ENCODE results near the gene ZSCAN22. TPM values are rescaled to one million over a fixed set of nuclear protein-coding genes. Genes with fewer than 3 reads are reported as not detected.
"Not testable (repeated sequence)": the region's sequence is repeated elsewhere in the genome, so short reads cannot be mapped to it uniquely, and the experiment has no call there.

Gene ZSCAN22
- polyA plus RNA-seq, 1 donor, result 3.2 TPM

DNA sequence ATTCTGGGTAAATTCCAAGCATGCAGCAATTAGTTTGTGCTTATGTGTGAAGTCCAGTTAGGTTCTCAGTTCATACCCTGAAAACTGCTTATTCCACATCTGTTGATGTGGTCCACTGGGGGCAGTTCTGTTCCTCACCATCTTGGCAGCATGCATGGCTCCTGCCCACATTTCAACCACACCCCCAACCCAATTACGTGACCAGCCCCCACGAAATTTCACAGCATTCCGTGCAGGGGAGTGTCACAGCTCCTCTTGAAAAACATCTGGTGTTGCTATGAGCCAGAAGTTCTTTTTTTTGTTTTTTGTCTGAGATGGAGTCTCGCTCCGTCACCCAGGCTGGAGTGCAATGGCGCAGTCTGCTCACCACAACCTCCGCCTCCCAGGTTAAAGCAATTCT is 30.7 kb upstream of the ZSCAN22 start:
- Histone ChIP-seq H3K27ac (ENCODE audit: low read length) (no peak overlapping the region), H3K4me1 (ENCODE audit: control insufficient read depth, insufficient read depth, low read length) (no peaks in the 10 kb centered on the region), H3K9me3 (ENCODE audit: control insufficient read depth, low read depth, low read length) (peaks cover 33% of the 10 kb centered on the region), H3K27me3 (ENCODE audit: control insufficient read depth, insufficient read depth, low read length) (no peaks in the 10 kb centered on the region), H3K4me3 (ENCODE audit: low read length) (no peak overlapping the region), H3K36me3 (ENCODE audit: control insufficient read depth, insufficient read depth, low read length) (peaks cover 72% of the 10 kb centered on the region)
- no CpG with 5 or more reads among the region's 7 CpGs for WGBS (ENCODE audit: insufficient coverage, low lambda C conversion rate)
- DNase-seq, result no peak

DNA sequence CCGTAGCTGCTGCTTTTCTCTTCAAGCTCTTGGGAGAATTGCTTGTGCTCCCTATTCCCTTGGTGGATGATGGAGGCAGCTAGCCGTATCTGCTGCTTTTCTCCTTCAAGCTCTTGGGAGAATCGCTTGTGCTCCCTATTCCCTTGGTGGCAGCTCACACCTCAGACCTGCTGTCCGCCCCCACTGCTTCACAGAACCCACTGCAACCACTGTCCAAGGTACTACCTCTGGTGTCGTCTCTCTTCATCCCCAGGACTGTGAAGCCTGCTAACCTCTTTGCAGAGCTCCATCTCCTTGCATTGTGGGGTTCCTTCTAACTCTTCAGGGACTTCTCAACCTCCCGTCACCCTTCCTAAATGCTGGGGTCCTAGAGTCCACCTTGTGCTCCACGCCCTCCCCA is 26.2 kb upstream of the ZSCAN22 start:
- WGBS (ENCODE audit: insufficient coverage, low lambda C conversion rate), result no CpG with 5 or more reads among the region's 7 CpGs
- no peak for DNase-seq
- no peaks in the 10 kb centered on the region for H3K4me1 ChIP-seq (ENCODE audit: control insufficient read depth, insufficient read depth, low read length)
- H3K36me3 ChIP-seq (ENCODE audit: control insufficient read depth, insufficient read depth, low read length), result peaks cover 33% of the 10 kb centered on the region
- H3K4me3 ChIP-seq (ENCODE audit: low read length), result no peak overlapping the region
- H3K27ac ChIP-seq (ENCODE audit: low read length), result no peak overlapping the region
- no peaks in the 10 kb centered on the region for H3K27me3 ChIP-seq (ENCODE audit: control insufficient read depth, insufficient read depth, low read length)
- peaks cover 4% of the 10 kb centered on the region for H3K9me3 ChIP-seq (ENCODE audit: control insufficient read depth, low read depth, low read length)

- H3K9me3 ChIP-seq (ENCODE audit: control insufficient read depth, low read depth, low read length), result no peaks in the 10 kb centered on the region
- peaks cover 4% of the 10 kb centered on the region for H3K4me1 ChIP-seq (ENCODE audit: control insufficient read depth, insufficient read depth, low read length)
- no peaks in the 10 kb centered on the region for H3K27me3 ChIP-seq (ENCODE audit: control insufficient read depth, insufficient read depth, low read length)
- peaks cover 38% of the 10 kb centered on the region for H3K36me3 ChIP-seq (ENCODE audit: control insufficient read depth, insufficient read depth, low read length)
- no peak overlapping the region for H3K27ac ChIP-seq (ENCODE audit: low read length)
- WGBS (ENCODE audit: insufficient coverage, low lambda C conversion rate), result 63% methylated on average over 1 of the region's 7 CpGs
- no peak for DNase-seq
- peak overlapping the region; percentile 85 for H3K4me3 ChIP-seq (ENCODE audit: low read length)
Observed at GRCh38 chr19:58304255-58304654, 22.5 kb upstream of the ZSCAN22 start.

GRCh38 chr19:58304748-58305064 is 22.1 kb upstream of the ZSCAN22 start:
- Histone ChIP-seq H3K4me3 (ENCODE audit: low read length) (peak overlapping the region; percentile 85), H3K27me3 (ENCODE audit: control insufficient read depth, insufficient read depth, low read length) (no peaks in the 10 kb centered on the region), H3K9me3 (ENCODE audit: control insufficient read depth, low read depth, low read length) (no peaks in the 10 kb centered on the region), H3K36me3 (ENCODE audit: control insufficient read depth, insufficient read depth, low read length) (peaks cover 42% of the 10 kb centered on the region), H3K27ac (ENCODE audit: low read length) (peak overlapping the region; percentile 55), H3K4me1 (ENCODE audit: control insufficient read depth, insufficient read depth, low read length) (peaks cover 4% of the 10 kb centered on the region)
- WGBS (ENCODE audit: insufficient coverage, low lambda C conversion rate), result 30% methylated on average over 2 of the region's 7 CpGs
- no peak for DNase-seq

DNA sequence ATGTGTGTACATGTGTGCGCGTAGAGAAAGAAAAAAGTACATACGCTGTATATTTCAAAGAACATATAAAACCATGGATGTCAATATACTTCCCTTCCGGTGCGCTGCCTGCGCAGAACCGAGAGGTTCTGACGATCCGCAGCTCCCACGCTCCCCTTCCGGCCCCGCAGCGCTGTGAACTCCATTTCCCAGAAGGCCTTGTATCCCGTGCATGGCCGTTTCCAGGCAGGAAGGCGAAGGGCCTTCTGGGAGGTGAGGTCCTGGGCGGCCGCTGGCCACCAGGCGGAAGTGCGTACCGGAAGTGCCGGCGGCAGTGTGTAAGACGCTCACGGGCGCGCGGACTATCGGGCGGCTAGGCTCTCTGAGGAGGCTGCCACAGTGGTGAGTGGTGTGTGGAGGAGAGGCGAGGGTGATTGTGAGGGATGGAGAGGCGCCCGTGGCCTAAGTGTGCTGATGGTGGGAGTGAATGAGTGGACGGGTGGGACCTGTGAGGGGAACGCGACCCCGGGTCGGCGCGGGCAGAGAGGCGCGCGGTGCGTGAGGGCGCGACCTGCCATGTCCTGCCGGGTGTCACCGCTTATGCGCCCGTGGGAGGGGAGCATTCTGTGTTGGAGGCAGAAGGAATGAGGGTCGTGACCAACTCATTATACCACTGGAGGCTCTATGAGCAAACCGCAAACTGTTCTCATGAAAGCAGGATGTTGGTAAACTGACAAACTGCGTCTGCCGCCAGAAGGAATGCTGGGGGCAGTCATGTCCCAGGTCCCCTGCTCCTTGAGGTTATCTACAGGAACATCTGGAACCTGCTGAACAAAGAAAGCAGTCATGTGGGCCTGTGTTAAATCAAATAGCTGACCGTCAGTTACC is 21.5 kb upstream of the ZSCAN22 start, which contains the start of gene ERVK3-1:
ERVK3-1 (plus strand) TSS at position 313 of the 867 bp plus-strand sequence. CDS start 6,792 bp downstream, outside the sequence.
- no CpG with 5 or more reads among the region's 55 CpGs for WGBS (ENCODE audit: insufficient coverage, low lambda C conversion rate)
- Histone ChIP-seq H3K4me1 (ENCODE audit: control insufficient read depth, insufficient read depth, low read length) (peaks cover 4% of the 10 kb centered on the region), H3K27me3 (ENCODE audit: control insufficient read depth, insufficient read depth, low read length) (no peaks in the 10 kb centered on the region), H3K4me3 (ENCODE audit: low read length) (peak within 1 kb of the TSS; percentile 85), H3K9me3 (ENCODE audit: control insufficient read depth, low read depth, low read length) (no peaks in the 10 kb centered on the region), H3K27ac (ENCODE audit: low read length) (peak within 1 kb of the TSS; percentile 78), H3K36me3 (ENCODE audit: control insufficient read depth, insufficient read depth, low read length) (peaks cover 36% of the 10 kb centered on the region)
- DNase-seq, result peak; percentile 99

GRCh38 chr19:58305932-58306323 is 20.9 kb upstream of the ZSCAN22 start:
- Histone ChIP-seq H3K9me3 (ENCODE audit: control insufficient read depth, low read depth, low read length) (no peaks in the 10 kb centered on the region), H3K4me3 (ENCODE audit: low read length) (peak overlapping the region; percentile 85), H3K36me3 (ENCODE audit: control insufficient read depth, insufficient read depth, low read length) (peaks cover 30% of the 10 kb centered on the region), H3K27me3 (ENCODE audit: control insufficient read depth, insufficient read depth, low read length) (no peaks in the 10 kb centered on the region), H3K4me1 (ENCODE audit: control insufficient read depth, insufficient read depth, low read length) (peaks cover 4% of the 10 kb centered on the region), H3K27ac (ENCODE audit: low read length) (peak overlapping the region; percentile 78)
- WGBS (ENCODE audit: insufficient coverage, low lambda C conversion rate), result no CpG with 5 or more reads among the region's 12 CpGs
- peak in 1 of 2 donors; percentile 70 for DNase-seq

DNA sequence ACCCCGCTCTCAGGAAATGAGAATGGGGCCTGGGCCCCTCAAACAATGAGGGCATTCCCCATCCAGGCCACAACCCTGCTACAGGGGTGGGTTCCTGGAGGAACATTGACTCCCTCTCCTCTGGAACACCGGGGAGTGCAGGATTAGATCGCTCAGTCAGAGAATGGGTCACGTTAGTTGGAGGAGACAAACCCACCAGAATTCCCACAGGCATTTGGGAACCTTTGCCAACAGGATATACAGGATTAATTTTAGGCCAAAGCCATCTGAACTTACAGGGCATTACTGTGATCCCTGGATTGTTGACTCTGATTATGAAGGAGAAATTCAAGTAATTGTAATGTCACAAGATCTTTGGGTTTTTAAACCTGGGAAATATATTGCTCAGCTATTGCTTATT is 19.1 kb upstream of the ZSCAN22 start:
- WGBS (ENCODE audit: insufficient coverage, low lambda C conversion rate), result no CpG with 5 or more reads among the region's 4 CpGs
- H3K27ac ChIP-seq (ENCODE audit: low read length), result no peak overlapping the region
- H3K4me3 ChIP-seq (ENCODE audit: low read length), result no peak overlapping the region
- no peak for DNase-seq
- peaks cover 45% of the 10 kb centered on the region for H3K36me3 ChIP-seq (ENCODE audit: control insufficient read depth, insufficient read depth, low read length)
- H3K4me1 ChIP-seq (ENCODE audit: control insufficient read depth, insufficient read depth, low read length), result peaks cover 4% of the 10 kb centered on the region
- no peaks in the 10 kb centered on the region for H3K27me3 ChIP-seq (ENCODE audit: control insufficient read depth, insufficient read depth, low read length)
- H3K9me3 ChIP-seq (ENCODE audit: control insufficient read depth, low read depth, low read length), result no peaks in the 10 kb centered on the region

DNA sequence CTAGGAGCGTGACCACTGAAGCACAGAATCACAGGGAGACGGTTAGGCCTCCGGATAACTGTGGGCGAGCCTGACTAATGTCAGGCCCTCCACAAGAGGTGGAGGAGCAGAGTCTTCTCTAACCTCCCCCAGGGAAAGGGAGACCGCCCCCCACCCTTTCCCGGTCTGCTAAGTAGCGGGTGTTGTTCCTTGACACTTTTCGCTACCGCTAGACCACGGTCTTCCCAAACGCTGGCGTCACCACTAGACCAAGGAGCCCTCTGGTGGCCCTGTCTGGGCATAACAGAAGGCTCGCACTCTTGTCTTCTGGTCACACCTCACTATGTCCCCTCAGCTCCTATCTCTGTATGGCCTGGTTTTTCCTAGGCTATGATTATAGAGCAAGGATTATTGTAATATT is 16.1 kb upstream of the ZSCAN22 start:
- not testable (repeated sequence) for DNase-seq; H3K9me3 ChIP-seq (ENCODE audit: control insufficient read depth, low read depth, low read length); H3K4me3 ChIP-seq (ENCODE audit: low read length); H3K27me3 ChIP-seq (ENCODE audit: control insufficient read depth, insufficient read depth, low read length); H3K4me1 ChIP-seq (ENCODE audit: control insufficient read depth, insufficient read depth, low read length); H3K27ac ChIP-seq (ENCODE audit: low read length)
- whole genome bisulfite sequencing (ENCODE audit: insufficient coverage, low lambda C conversion rate), result no CpG with 5 or more reads among the region's 13 CpGs
- peaks cover 69% of the 10 kb centered on the region for H3K36me3 ChIP-seq (ENCODE audit: control insufficient read depth, insufficient read depth, low read length)

- H3K4me3 ChIP-seq (ENCODE audit: low read length), result no peak overlapping the region
- no peak overlapping the region for H3K27ac ChIP-seq (ENCODE audit: low read length)
- no peaks in the 10 kb centered on the region for H3K9me3 ChIP-seq (ENCODE audit: control insufficient read depth, low read depth, low read length)
- H3K4me1 ChIP-seq (ENCODE audit: control insufficient read depth, insufficient read depth, low read length), result peaks cover 4% of the 10 kb centered on the region
- H3K27me3 ChIP-seq (ENCODE audit: control insufficient read depth, insufficient read depth, low read length), result no peaks in the 10 kb centered on the region
- DNase-seq, result no peak
- H3K36me3 ChIP-seq (ENCODE audit: control insufficient read depth, insufficient read depth, low read length), result peaks cover 75% of the 10 kb centered on the region
- no CpG with 5 or more reads among the region's 7 CpGs for WGBS (ENCODE audit: insufficient coverage, low lambda C conversion rate)
Observed at GRCh38 chr19:58311345-58311865, 15.4 kb upstream of the ZSCAN22 start.

DNA sequence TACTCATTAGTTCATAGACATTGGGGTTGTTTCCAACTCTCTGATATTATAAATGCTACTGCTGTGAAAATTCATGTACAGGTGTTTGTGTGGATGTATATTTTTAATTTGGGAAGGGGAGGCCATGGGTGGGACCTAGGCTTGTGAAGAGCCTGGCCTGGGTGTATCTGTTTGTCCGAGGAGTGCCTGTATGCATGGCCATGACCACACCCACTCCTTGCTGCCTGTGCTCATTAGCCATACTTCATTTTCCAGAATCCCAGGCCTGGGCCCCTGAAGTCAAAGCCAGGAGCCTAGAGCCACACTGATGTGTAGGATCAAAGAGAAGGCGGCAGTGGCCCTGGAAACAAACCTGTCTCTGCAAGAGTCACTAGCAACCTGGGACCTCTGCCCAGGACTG is 11.2 kb upstream of the ZSCAN22 start:
- Histone ChIP-seq H3K27ac (ENCODE audit: low read length) (no peak overlapping the region), H3K9me3 (ENCODE audit: control insufficient read depth, low read depth, low read length) (no peaks in the 10 kb centered on the region), H3K4me1 (ENCODE audit: control insufficient read depth, insufficient read depth, low read length) (no peaks in the 10 kb centered on the region), H3K36me3 (ENCODE audit: control insufficient read depth, insufficient read depth, low read length) (peaks cover 48% of the 10 kb centered on the region), H3K27me3 (ENCODE audit: control insufficient read depth, insufficient read depth, low read length) (no peaks in the 10 kb centered on the region), H3K4me3 (ENCODE audit: low read length) (no peak overlapping the region)
- no peak for DNase-seq
- no CpG with 5 or more reads among the region's 2 CpGs for WGBS (ENCODE audit: insufficient coverage, low lambda C conversion rate)
